ENCODE data around the gene WWOX. TPM values are rescaled to one million over a fixed set of nuclear protein-coding genes. Genes with fewer than 3 reads are reported as not detected.

The WWOX gene
- total and polyA plus RNA-seq, 2 of the 13 experiments (the other 11 are each of a cell fraction or from before 2014, with no cell fraction given), result 9.1 to 37.4 TPM

DNA sequence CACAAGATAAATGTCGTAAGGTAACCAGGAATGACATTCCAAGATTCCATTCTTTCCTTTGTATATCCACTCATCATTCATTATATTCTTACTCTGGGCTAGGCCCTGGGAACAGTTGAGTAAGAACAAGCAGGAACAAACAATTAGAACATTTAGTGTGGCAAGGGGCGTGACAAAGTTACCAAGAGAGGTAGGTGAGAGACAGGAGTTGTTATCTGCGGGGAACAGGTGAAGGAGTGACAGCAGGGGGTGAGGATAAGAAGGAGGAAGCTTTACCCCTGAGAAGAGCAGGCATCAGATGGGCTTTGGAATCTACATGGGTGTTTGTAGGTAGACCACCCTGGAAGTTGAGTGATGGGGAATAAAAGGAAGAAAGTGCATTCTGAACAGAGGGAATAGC lies 568.9 kb downstream of the WWOX start (continued):
- TF ChIP-seq, protein P1, sequence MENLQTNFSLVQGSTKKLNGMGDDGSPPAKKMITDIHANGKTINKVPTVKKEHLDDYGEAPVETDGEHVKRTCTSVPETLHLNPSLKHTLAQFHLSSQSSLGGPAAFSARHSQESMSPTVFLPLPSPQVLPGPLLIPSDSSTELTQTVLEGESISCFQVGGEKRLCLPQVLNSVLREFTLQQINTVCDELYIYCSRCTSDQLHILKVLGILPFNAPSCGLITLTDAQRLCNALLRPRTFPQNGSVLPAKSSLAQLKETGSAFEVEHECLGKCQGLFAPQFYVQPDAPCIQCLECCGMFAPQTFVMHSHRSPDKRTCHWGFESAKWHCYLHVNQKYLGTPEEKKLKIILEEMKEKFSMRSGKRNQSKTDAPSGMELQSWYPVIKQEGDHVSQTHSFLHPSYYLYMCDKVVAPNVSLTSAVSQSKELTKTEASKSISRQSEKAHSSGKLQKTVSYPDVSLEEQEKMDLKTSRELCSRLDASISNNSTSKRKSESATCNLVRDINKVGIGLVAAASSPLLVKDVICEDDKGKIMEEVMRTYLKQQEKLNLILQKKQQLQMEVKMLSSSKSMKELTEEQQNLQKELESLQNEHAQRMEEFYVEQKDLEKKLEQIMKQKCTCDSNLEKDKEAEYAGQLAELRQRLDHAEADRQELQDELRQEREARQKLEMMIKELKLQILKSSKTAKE (CRISPR knock-in tag; IDR thresholded peaks at IDR 0.05; ENCODE audit: borderline replicate concordance), result no peak
- no peak for TF ChIP-seq ETV5 (CRISPR knock-in tag; IDR thresholded peaks at IDR 0.05; ENCODE audit: borderline replicate concordance)
- TF ChIP-seq, protein P2, sequence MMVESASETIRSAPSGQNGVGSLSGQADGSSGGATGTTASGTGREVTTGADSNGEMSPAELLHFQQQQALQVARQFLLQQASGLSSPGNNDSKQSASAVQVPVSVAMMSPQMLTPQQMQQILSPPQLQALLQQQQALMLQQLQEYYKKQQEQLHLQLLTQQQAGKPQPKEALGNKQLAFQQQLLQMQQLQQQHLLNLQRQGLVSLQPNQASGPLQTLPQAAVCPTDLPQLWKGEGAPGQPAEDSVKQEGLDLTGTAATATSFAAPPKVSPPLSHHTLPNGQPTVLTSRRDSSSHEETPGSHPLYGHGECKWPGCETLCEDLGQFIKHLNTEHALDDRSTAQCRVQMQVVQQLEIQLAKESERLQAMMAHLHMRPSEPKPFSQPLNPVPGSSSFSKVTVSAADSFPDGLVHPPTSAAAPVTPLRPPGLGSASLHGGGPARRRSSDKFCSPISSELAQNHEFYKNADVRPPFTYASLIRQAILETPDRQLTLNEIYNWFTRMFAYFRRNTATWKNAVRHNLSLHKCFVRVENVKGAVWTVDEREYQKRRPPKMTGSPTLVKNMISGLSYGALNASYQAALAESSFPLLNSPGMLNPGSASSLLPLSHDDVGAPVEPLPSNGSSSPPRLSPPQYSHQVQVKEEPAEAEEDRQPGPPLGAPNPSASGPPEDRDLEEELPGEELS (CRISPR knock-in tag; IDR thresholded peaks at IDR 0.05), result no peak

DNA sequence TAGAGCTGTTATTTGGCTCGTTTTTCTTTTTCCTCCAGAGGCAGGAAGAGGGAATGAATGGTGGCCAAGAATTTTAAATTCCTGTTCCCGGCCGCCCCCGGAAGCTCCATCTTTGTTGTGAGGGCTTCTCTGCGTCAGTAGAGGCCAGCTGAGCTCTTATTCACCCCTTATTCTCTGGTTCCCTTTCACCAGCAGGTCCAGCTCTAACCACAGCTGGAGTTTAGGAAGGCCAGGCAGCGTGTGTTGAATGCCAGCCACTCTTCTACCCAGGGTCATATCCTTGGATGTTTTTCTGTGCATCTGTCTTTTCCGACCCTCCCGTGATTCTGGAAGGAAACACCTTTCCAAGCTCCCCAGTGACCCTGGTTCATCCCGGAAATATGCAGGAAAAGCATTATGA lies 570.5 kb downstream of the WWOX start:
- TF ChIP-seq CBX2 (IDR thresholded peaks at IDR 0.05; ENCODE audit: low read depth, low read length) (no peak), CBX2 (CRISPR knock-in tag; IDR thresholded peaks at IDR 0.05; ENCODE audit: low read depth) (no peak), ZNF781 (CRISPR knock-in tag; IDR thresholded peaks at IDR 0.05; ENCODE audit: borderline replicate concordance, not compliant biosample characterization) (no peak), ZNF747 (CRISPR knock-in tag; IDR thresholded peaks at IDR 0.05; ENCODE audit: borderline replicate concordance) (no peak)
- TF ChIP-seq, protein P3, sequence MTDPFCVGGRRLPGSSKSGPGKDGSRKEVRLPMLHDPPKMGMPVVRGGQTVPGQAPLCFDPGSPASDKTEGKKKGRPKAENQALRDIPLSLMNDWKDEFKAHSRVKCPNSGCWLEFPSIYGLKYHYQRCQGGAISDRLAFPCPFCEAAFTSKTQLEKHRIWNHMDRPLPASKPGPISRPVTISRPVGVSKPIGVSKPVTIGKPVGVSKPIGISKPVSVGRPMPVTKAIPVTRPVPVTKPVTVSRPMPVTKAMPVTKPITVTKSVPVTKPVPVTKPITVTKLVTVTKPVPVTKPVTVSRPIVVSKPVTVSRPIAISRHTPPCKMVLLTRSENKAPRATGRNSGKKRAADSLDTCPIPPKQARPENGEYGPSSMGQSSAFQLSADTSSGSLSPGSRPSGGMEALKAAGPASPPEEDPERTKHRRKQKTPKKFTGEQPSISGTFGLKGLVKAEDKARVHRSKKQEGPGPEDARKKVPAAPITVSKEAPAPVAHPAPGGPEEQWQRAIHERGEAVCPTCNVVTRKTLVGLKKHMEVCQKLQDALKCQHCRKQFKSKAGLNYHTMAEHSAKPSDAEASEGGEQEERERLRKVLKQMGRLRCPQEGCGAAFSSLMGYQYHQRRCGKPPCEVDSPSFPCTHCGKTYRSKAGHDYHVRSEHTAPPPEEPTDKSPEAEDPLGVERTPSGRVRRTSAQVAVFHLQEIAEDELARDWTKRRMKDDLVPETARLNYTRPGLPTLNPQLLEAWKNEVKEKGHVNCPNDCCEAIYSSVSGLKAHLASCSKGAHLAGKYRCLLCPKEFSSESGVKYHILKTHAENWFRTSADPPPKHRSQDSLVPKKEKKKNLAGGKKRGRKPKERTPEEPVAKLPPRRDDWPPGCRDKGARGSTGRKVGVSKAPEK (CRISPR knock-in tag; IDR thresholded peaks at IDR 0.05; ENCODE audit: borderline replicate concordance), result no peak
- no peaks in the 10 kb centered on the region for H4K20me1 ChIP-seq (ENCODE audit: insufficient read depth, low read length)
- no peak overlapping the region for H2AFZ ChIP-seq (ENCODE audit: low read length)
- FAIRE-seq, result no peak
- no TSS peak for BruUV-seq (replicated peaks)
- H3K27ac ChIP-seq (ENCODE audit: extremely low read length, insufficient read depth, low read length), result no peak overlapping the region
- no peaks in the 10 kb centered on the region for H3K79me2 ChIP-seq (ENCODE audit: insufficient read depth, low read length)
- no peak overlapping the region for H3K4me2 ChIP-seq (ENCODE audit: low read depth, low read length)
- in situ Hi-C loops (cut with HindIII; ENCODE audit: extremely low pct_ligation_motif_present, low pct_unique_long_range_greater_than_20kb) (no loop called here), intact Hi-C loops (cut with micrococcal nuclease; ENCODE audit: unreplicated experiment) (no loop called here)
- WGBS (ENCODE audit: low lambda C conversion rate), result 83% methylated on average over 9 of the region's 9 CpGs
- ChIA-PET POLR2A (no interaction called here), CTCF (ENCODE audit: low intra/inter-chr PET ratio, low total read pairs) (no interaction called here)
- no peak for ATAC-seq
- DNase-seq (ENCODE audit: low spot score), result no peak
- H3K4me1 ChIP-seq (ENCODE audit: insufficient read depth, low read length), result no peaks in the 10 kb centered on the region
- no peaks in the 10 kb centered on the region for H3K9me3 ChIP-seq (ENCODE audit: low read length)
- H3K9ac ChIP-seq (ENCODE audit: insufficient read depth, low read depth, low read length), result no peak overlapping the region
- H3K4me3 ChIP-seq (replicated peaks in 1 of 3; ENCODE audit: insufficient read depth in 1 of 3, low read depth in 2 of 3, low read length in 3 of 3), result no peak overlapping the region
- H3K27me3 ChIP-seq (ENCODE audit: control insufficient read depth in 1 of 2, insufficient read depth in 2 of 2, low read length in 2 of 2), result no peaks in the 10 kb centered on the region
- H3K36me3 ChIP-seq (replicated peaks in 1 of 2; ENCODE audit: control insufficient read depth in 1 of 2, insufficient read depth in 2 of 2, low read length in 2 of 2), result no peaks in the 10 kb centered on the region
